Choroid plexus epithelial cell (primary cell): ENCODE data around the gene HACL1.
A peak's percentile ranks its signal among the peaks of the same experiment; 100 is the strongest.
"Not testable (repeated sequence)": the region's sequence is repeated elsewhere in the genome, so short reads cannot be mapped to it uniquely, and the experiment has no call there.

Source experiments
- DNase-seq: peaks from one replicate; pipeline ENCODE4 v3.0.0-alpha.2; 2010; ENCODE audit warnings: low read depth
- H3K4me3 ChIP-seq: 2 replicates; pipeline ENCODE4 v1.5.1; 2011; ENCODE audit warnings: low read depth, mild to moderate bottlenecking, control low read depth, low read length, moderate library complexity
- CTCF ChIP-seq: conservative IDR thresholded peaks from 2 replicates; pipeline ENCODE4 v1.5.1; 2011; ENCODE audit warnings: low read depth, mild to moderate bottlenecking, control low read depth, inconsistent platforms, low read length, moderate library complexity

The HACL1 gene

GRCh38 chr3:15539066-15539465 is 62.3 kb downstream of the HACL1 start:
- no peak for TF ChIP-seq CTCF
- no peak for DNase-seq
- H3K4me3 ChIP-seq, result no peak overlapping the region

- no peak for DNase-seq
- TF ChIP-seq CTCF, result no peak
- H3K4me3 ChIP-seq, result no peak overlapping the region
These were observed 63.0 kb downstream of the HACL1 start for GRCh38 chr3:15538345-15538744.

DNA sequence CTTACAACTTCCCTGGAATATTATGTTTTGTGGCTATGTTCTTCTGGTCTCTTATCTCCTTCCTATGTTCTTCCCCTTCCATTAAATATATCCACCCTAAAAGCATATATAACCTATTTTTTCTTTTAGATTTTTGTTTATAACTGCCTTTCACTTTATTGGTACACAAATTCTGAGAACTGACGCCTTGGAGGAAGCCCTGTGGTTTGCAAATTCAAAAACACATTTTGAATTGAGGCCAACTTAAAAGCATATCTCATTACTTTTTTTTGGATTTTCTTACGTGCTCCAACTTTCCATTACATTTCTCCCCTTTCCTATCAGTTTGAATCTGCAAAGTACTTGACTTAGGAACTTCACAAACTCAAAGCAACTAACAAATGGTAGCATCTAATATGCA is 64.5 kb downstream of the HACL1 start:
- no peak for DNase-seq
- TF ChIP-seq CTCF, result no peak
- no peak overlapping the region for H3K4me3 ChIP-seq

- no peak overlapping the region for H3K4me3 ChIP-seq
- peak; percentile 26 for DNase-seq
- no peak for TF ChIP-seq CTCF
These were observed 65.6 kb downstream of the HACL1 start for GRCh38 chr3:15535732-15536131.

DNA sequence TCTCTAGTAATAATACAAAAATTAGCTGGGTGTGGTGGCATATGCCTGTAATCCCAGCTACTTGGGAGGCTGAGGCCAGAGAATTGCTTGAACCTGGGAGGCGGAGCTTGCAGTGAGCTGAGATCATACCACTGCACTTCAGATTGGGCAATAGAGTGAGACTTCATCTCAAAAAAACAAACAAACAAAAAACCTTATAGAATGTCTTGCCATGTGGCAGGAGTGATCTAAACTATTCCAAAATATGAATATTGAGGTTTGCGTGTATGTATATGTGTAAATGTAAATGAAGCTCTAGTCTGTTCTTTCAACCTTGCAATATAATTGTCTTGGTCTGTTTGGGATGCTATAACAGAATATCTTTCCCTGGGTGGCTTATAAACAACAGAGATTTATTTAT is 68.8 kb downstream of the HACL1 start:
- not testable (repeated sequence) for H3K4me3 ChIP-seq, DNase-seq

DNA sequence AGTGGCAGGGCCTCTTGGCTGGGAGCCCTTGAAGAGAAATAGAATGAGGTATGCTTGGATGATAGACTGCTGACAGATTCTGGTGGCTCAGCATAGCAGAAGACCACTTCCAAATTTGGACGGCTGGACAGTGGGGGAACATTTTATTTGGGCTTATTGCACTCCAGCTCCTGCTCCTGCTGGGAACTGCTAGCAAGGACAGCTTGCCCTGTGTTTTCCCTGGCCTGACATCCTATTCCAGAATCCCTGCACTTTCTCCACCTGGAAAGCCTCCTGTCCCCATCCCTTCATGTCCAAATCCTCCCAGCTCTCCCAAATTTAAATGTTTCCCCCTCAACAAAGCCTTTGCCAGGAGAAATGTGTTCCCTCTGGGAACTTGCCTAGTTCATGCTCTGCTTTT is 70.0 kb downstream of the HACL1 start:
- DNase-seq, result no peak
- no peak overlapping the region for H3K4me3 ChIP-seq
- no peak for TF ChIP-seq CTCF

- DNase-seq, result peak; percentile 17
- no peak overlapping the region for H3K4me3 ChIP-seq
- TF ChIP-seq CTCF, result no peak
These were observed 72.4 kb downstream of the HACL1 start for GRCh38 chr3:15528854-15529537.
